HCT116 (cell line): ENCODE measurements around the gene DTWD2.

Source experiments
- TCF7L2 ChIP-seq: IDR thresholded peaks from 2 replicates; pipeline ENCODE4 v1.7.0; 2011; ENCODE audit warnings: borderline replicate concordance, inconsistent platforms; ENCODE audit not compliant: insufficient read depth, insufficient read length; ENCODE audit errors: extremely low read depth
- YY1 ChIP-seq: IDR thresholded peaks from 2 replicates; pipeline ENCODE4 v1.6.1; 2011; ENCODE audit warnings: low read length, low read depth, moderate library complexity, mild to moderate bottlenecking; ENCODE audit not compliant: insufficient replicate concordance; ENCODE audit errors: extremely low read depth

- TF ChIP-seq TCF7L2 (no peak), YY1 (no peak)
These were observed 64.9 kb downstream of the DTWD2 start for GRCh38 chr5:118923295-118924005.
